ACC112 (cell line): ENCODE data around the gene CANT1.

Experiments used
- H2AFZ ChIP-seq: fragments of 200-600 bp; sonication (generic); one replicate; pipeline ENCODE4 v1.6.0; 2017; ENCODE audit warnings: antibody characterized with exemption, low read length; ENCODE audit not compliant: unreplicated experiment
- H3K27ac ChIP-seq: fragments of 200-600 bp; sonication (generic); 2 replicates; pipeline ENCODE4 v1.5.1; 2014; ENCODE audit warnings: low read depth, mild to moderate bottlenecking, antibody characterized with exemption, low read length, moderate library complexity
- H3K27me3 ChIP-seq: fragments of 200-600 bp; sonication (generic); 2 replicates; pipeline ENCODE4 v1.6.1; 2014; ENCODE audit warnings: mild to moderate bottlenecking, antibody characterized with exemption, low read length, moderate library complexity, mixed read lengths; ENCODE audit not compliant: insufficient read depth
- H3K36me3 ChIP-seq: fragments of 200-600 bp; sonication (generic); 2 replicates; pipeline ENCODE4 v1.6.1; 2016; ENCODE audit warnings: mild to moderate bottlenecking, antibody characterized with exemption, low read length, moderate library complexity, mixed read lengths; ENCODE audit not compliant: insufficient read depth
- H3K4me1 ChIP-seq: fragments of 200-600 bp; sonication (generic); one replicate; pipeline ENCODE4 v1.6.1; 2016; ENCODE audit warnings: low read length, mixed read lengths; ENCODE audit not compliant: insufficient read depth, unreplicated experiment, control insufficient read depth
- H3K4me3 ChIP-seq: fragments of 200-600 bp; sonication (generic); 2 replicates; pipeline ENCODE4 v1.5.1; 2014; ENCODE audit warnings: mild to moderate bottlenecking, low read depth, low read length
- H3K79me2 ChIP-seq: fragments of 200-600 bp; sonication (generic); one replicate; pipeline ENCODE4 v1.6.0; 2016; ENCODE audit warnings: low read length; ENCODE audit not compliant: control insufficient read depth, unreplicated experiment, insufficient read depth

Gene CANT1

DNA sequence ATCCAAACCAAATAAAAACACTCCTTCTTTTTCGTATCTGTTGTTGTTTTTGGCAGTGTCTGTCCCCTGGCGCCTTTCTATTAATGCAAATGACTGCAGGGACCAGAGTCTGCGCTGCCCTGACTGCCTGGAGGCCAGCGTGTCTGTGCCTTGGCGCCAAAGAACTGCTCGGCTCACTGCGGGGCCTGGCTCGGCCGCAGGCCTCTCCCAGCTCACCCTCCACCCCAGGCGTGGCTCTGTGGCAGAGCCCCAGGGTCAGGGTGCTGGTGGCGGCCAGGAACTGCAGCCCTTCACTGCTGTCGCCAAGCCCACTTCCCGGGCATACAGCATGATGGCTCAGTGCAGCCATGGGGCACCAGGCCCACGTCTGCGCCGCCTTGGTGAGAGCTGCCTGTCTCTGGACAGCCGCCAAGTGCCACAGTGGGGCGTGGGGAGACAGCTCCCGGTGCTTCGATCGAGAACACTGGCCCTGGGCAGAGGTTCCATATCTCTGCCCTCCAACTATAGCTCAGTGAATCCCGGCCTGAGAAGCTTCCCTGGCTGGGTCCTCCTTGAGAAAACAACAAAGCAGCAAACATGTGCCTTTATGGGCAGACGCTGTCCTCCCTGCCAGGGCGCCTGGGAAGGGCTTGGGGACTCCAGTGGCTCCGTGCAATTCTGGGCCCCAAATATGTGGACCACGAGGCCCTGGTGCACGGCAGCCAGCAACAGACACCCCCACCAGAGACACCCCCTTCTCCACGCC, 11.1 kb downstream of the CANT1 start:
- Histone ChIP-seq H3K4me1 (no peaks in the 10 kb centered on the region), H3K79me2 (peaks cover 41% of the 10 kb centered on the region), H3K27me3 (no peaks in the 10 kb centered on the region), H3K27ac (no peak overlapping the region), H2AFZ (no peak overlapping the region), H3K4me3 (no peak overlapping the region), H3K36me3 (peaks cover 2% of the 10 kb centered on the region; the same call in 1 of the 2 replicates)

- H3K79me2 ChIP-seq: peaks cover 36% of the 10 kb centered on the region
- no peak overlapping the region for H3K4me3 ChIP-seq
- H3K27ac ChIP-seq: no peak overlapping the region
- no peak overlapping the region for H2AFZ ChIP-seq
- no peaks in the 10 kb centered on the region for H3K4me1 ChIP-seq
- no peaks in the 10 kb centered on the region for H3K27me3 ChIP-seq
- peaks cover 6% of the 10 kb centered on the region; the same call in 1 of the 2 replicates for H3K36me3 ChIP-seq
Observed at GRCh38 chr17:78997881-78998280, 11.7 kb downstream of the CANT1 start.

DNA sequence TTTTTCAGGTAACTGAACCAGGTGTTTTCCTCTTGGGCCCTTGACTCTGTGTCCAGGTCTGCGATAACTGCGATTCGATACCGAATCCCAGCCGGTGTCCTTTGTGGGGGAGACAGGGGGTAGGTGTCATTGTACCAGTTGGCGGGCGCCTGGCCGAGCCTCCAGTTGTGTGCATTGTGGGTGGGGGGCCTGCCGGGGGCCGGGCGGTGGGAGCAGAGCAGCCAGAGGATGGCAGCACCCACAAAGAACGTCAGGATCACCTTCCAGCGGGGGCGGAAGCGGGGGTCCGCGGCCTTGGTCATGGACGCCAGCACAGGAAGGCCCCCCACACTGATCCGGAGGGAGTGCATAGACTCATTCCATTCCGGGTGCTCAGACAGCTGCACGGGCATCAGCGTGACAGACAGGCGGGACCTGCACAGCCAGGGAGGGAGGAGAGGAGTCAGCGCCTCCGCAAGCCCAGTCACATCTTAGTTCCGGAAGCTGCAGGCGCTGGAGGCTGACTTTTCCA, 12.3 kb downstream of the CANT1 start:
- no peaks in the 10 kb centered on the region for H3K27me3 ChIP-seq
- no peak overlapping the region for H2AFZ ChIP-seq
- H3K79me2 ChIP-seq: peaks cover 36% of the 10 kb centered on the region
- H3K36me3 ChIP-seq: peaks cover 11% of the 10 kb centered on the region; the same call in 1 of the 2 replicates
- H3K4me3 ChIP-seq: no peak overlapping the region
- H3K4me1 ChIP-seq: no peaks in the 10 kb centered on the region
- H3K27ac ChIP-seq: no peak overlapping the region

- H3K79me2 ChIP-seq: peaks cover 32% of the 10 kb centered on the region
- no peak overlapping the region for H3K27ac ChIP-seq
- H3K4me3 ChIP-seq: no peak overlapping the region
- peaks cover 11% of the 10 kb centered on the region; the same call in 1 of the 2 replicates for H3K36me3 ChIP-seq
- no peaks in the 10 kb centered on the region for H3K4me1 ChIP-seq
- H3K27me3 ChIP-seq: no peaks in the 10 kb centered on the region
- H2AFZ ChIP-seq: no peak overlapping the region
Observed at GRCh38 chr17:78996781-78997201, 12.8 kb downstream of the CANT1 start.

- Histone ChIP-seq H3K4me1 (no peaks in the 10 kb centered on the region), H3K27me3 (no peaks in the 10 kb centered on the region), H3K27ac (no peak overlapping the region), H3K4me3 (no peak overlapping the region), H3K79me2 (peaks cover 25% of the 10 kb centered on the region), H2AFZ (no peak overlapping the region), H3K36me3 (peaks cover 11% of the 10 kb centered on the region; the same call in 1 of the 2 replicates)
Observed at GRCh38 chr17:78995761-78996451, 13.7 kb downstream of the CANT1 start.

GRCh38 chr17:78995022-78995760, 14.4 kb downstream of the CANT1 start:
- Histone ChIP-seq H3K4me1 (no peaks in the 10 kb centered on the region), H3K4me3 (no peak overlapping the region), H2AFZ (no peak overlapping the region), H3K27me3 (no peaks in the 10 kb centered on the region), H3K79me2 (peaks cover 19% of the 10 kb centered on the region), H3K36me3 (peaks cover 17% of the 10 kb centered on the region; the same call in 1 of the 2 replicates), H3K27ac (no peak overlapping the region)

DNA sequence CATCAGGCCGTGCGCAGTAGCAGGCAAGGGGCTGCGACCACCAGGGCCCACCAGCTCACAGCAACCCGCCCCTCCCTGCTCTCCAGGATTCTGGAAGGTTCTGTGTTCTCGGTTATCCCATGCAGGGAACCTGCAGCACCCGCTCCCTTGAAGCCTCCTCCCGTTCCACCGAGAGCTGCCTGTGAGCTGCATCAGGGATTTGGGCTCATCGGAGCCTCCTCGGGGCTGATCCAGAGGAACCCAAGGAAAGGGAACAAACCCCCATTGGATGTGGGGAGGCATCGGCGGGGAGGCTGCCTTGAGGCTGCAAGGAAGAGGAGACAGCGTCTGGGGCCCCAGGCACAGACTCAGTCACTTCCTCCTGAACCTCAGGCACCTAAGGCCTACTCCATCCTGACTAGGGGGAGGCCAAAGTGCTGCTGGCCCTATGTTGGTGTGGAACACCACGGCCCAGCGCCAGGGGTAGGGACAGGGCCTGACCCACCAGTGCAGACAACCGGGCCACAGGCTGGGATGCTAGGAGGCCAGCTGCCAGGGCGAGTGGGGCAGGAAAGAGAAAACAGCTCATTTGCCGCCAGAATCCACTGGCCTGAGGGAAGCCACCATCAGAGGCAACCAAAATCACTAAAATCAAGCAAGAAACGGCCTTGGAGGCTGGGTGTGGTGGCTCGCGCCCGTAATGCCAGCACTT, 15.4 kb downstream of the CANT1 start:
- no peak overlapping the region for H3K27ac ChIP-seq
- no peak overlapping the region for H2AFZ ChIP-seq
- H3K79me2 ChIP-seq: peaks cover 13% of the 10 kb centered on the region
- no peaks in the 10 kb centered on the region for H3K4me1 ChIP-seq
- H3K36me3 ChIP-seq: peaks cover 19% of the 10 kb centered on the region; the same call in 1 of the 2 replicates
- no peak overlapping the region for H3K4me3 ChIP-seq
- H3K27me3 ChIP-seq: no peaks in the 10 kb centered on the region

DNA sequence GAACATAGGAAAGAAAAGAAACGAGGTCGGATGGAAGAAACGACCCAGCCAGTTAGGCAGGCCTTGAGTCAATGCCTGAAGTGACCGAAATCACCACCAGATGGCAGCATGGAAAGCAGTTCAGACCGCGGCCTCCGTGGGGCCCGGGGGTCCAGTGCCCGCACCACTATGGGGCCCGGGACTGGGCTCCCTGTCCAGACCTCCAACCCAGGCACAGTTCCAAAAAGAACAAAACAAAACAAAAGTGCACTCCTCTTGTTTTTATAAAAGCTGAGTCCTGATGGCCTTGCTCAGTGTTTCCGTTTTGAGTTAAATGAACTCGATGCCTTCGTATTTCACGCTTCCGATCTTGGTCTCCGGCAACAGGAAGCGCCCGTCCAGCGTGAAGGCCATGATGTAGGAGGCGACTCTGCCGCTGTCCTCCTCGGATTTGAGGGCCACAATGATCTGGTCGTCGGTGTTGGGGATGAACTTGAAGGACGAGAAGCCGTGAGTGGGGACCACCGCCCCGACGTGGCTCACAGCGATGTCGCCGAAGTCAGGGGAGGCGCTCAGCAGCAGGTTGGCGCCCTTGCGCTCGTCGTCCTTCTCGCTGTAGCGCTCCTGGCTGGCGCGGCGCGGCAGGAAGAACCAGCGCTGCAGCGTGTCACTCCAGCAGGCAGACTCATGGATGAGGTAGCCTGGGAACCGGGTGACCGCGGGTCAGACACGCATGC, 16.2 kb downstream of the CANT1 start:
- H3K27ac ChIP-seq: no peak overlapping the region
- H3K4me1 ChIP-seq: no peaks in the 10 kb centered on the region
- H2AFZ ChIP-seq: no peak overlapping the region
- no peaks in the 10 kb centered on the region for H3K27me3 ChIP-seq
- peaks cover 19% of the 10 kb centered on the region; the same call in 1 of the 2 replicates for H3K36me3 ChIP-seq
- no peak overlapping the region for H3K4me3 ChIP-seq
- peaks cover 7% of the 10 kb centered on the region for H3K79me2 ChIP-seq

GRCh38 chr17:78992542-78993212, 16.9 kb downstream of the CANT1 start:
- Histone ChIP-seq H2AFZ (no peak overlapping the region), H3K4me1 (no peaks in the 10 kb centered on the region), H3K27me3 (no peaks in the 10 kb centered on the region), H3K27ac (no peak overlapping the region), H3K4me3 (no peak overlapping the region), H3K36me3 (peaks cover 19% of the 10 kb centered on the region; the same call in 1 of the 2 replicates), H3K79me2 (peaks cover 7% of the 10 kb centered on the region)
